ENCODE measurements around the gene ATP11A. TPM values are rescaled to one million over a fixed set of nuclear protein-coding genes. Genes with fewer than 3 reads are reported as not detected.

Gene ATP11A
- total RNA-seq, 1 experiment from 2014 or later = 80.4 TPM

- DNase-seq (ENCODE audit: low read depth, low spot score) (no peak), ATAC-seq (no peak)
- Histone ChIP-seq H3K27me3 (ENCODE audit: insufficient read depth, low read length) (no peaks in the 10 kb centered on the region), H2AFZ (ENCODE audit: low read depth, low read length, poor library complexity, severe bottlenecking) (no peak overlapping the region), H3K36me3 (ENCODE audit: control insufficient read depth in 1 of 2, insufficient read depth in 2 of 2, low read length in 2 of 2) (no peaks in the 10 kb centered on the region), H3K9me3 (ENCODE audit: control insufficient read depth in 1 of 2, insufficient read depth in 1 of 2, low read depth in 1 of 2, low read length in 2 of 2) (no peaks in the 10 kb centered on the region), H3K4me3 (replicated peaks in 1 of 2; ENCODE audit: low read depth in 1 of 2, low read length in 2 of 2) (no peak overlapping the region), H3K4me1 (ENCODE audit: control insufficient read depth in 1 of 2, insufficient read depth in 2 of 2, low read length in 2 of 2) (peaks cover 6 to 14% of the 10 kb centered on the region in 2 experiments; a peak in 3 of 4 replicates), H3K4me2 (ENCODE audit: low read length) (no peak overlapping the region), H3K9me2 (ENCODE audit: insufficient read depth) (no peaks in the 10 kb centered on the region), H3K9ac (ENCODE audit: low read length) (no peak overlapping the region), H4K20me1 (ENCODE audit: insufficient read depth) (no peaks in the 10 kb centered on the region), H3K79me2 (ENCODE audit: insufficient read depth, low read length) (no peaks in the 10 kb centered on the region), H3K27ac (ENCODE audit: low read depth, low read length) (no peak overlapping the region)
- ChIA-PET RAD21 (ENCODE audit: low non-redundant PET in 1 of 2, low total read pairs in 2 of 2, uncharacterized antibody in 2 of 2, unreplicated experiment in 2 of 2) (no interaction called here), CTCF (no interaction called here), POLR2A (no interaction called here)
- TF ChIP-seq RAD21 (IDR thresholded peaks at IDR 0.05; ENCODE audit: low read depth) = no peak
- TF ChIP-seq REST (IDR thresholded peaks at IDR 0.05; ENCODE audit: low read depth) = no peak
- intact Hi-C loops (cut with micrococcal nuclease) = no loop called here
- no TSS peak for BruUV-seq (replicated peaks)
Observed at GRCh38 chr13:112897603-112897955, 207.7 kb downstream of the ATP11A start.

GRCh38 chr13:112897956-112898620, 208.2 kb downstream of the ATP11A start:
- Histone ChIP-seq H4K20me1 (ENCODE audit: insufficient read depth) (no peaks in the 10 kb centered on the region), H3K27ac (ENCODE audit: low read depth, low read length) (no peak overlapping the region), H3K79me2 (ENCODE audit: insufficient read depth, low read length) (no peaks in the 10 kb centered on the region), H3K9me3 (ENCODE audit: control insufficient read depth in 1 of 2, insufficient read depth in 1 of 2, low read depth in 1 of 2, low read length in 2 of 2) (no peaks in the 10 kb centered on the region), H2AFZ (ENCODE audit: low read depth, low read length, poor library complexity, severe bottlenecking) (no peak overlapping the region), H3K4me1 (ENCODE audit: control insufficient read depth in 1 of 2, insufficient read depth in 2 of 2, low read length in 2 of 2) (peaks cover 6 to 14% of the 10 kb centered on the region in 2 experiments; a peak in 3 of 4 replicates), H3K4me3 (replicated peaks in 1 of 2; ENCODE audit: low read depth in 1 of 2, low read length in 2 of 2) (no peak overlapping the region), H3K36me3 (ENCODE audit: control insufficient read depth in 1 of 2, insufficient read depth in 2 of 2, low read length in 2 of 2) (no peaks in the 10 kb centered on the region), H3K9ac (ENCODE audit: low read length) (no peak overlapping the region), H3K9me2 (ENCODE audit: insufficient read depth) (no peaks in the 10 kb centered on the region), H3K27me3 (ENCODE audit: insufficient read depth, low read length) (no peaks in the 10 kb centered on the region), H3K4me2 (ENCODE audit: low read length) (no peak overlapping the region)
- ChIA-PET RAD21 (ENCODE audit: low non-redundant PET in 1 of 2, low total read pairs in 2 of 2, uncharacterized antibody in 2 of 2, unreplicated experiment in 2 of 2) (no interaction called here), CTCF (no interaction called here), POLR2A (no interaction called here)
- ATAC-seq (no peak), DNase-seq (ENCODE audit: low read depth, low spot score) (no peak)
- intact Hi-C loops (cut with micrococcal nuclease) = no loop called here
- no TSS peak for BruUV-seq (replicated peaks)
- TF ChIP-seq YY1 (IDR thresholded peaks at IDR 0.05; ENCODE audit: extremely low read depth, insufficient replicate concordance, low read depth, low read length) (no peak), ZFX (IDR thresholded peaks at IDR 0.05) (no peak), EGR1 (IDR thresholded peaks at IDR 0.05; ENCODE audit: low read depth) (no peak), MAX (IDR thresholded peaks at IDR 0.05) (no peak), RAD21 (IDR thresholded peaks at IDR 0.05; ENCODE audit: low read depth) (no peak), CEBPB (IDR thresholded peaks at IDR 0.05; ENCODE audit: low read depth) (no peak), CTCF (IDR thresholded peaks at IDR 0.05 in 2 of 3, conservative IDR thresholded peaks at IDR 0.05 in 1 of 3; ENCODE audit: borderline replicate concordance in 1 of 3, insufficient read depth in 1 of 3, low read depth in 2 of 3, low read length in 2 of 3) (no peak), SRF (IDR thresholded peaks at IDR 0.05; ENCODE audit: low read depth) (no peak), ZBTB33 (IDR thresholded peaks at IDR 0.05; ENCODE audit: extremely low read depth, insufficient replicate concordance, low read length) (no peak), CBX3 (IDR thresholded peaks at IDR 0.05; ENCODE audit: low read depth) (no peak), ZNF274 (IDR thresholded peaks at IDR 0.05; ENCODE audit: low read depth, low read length) (no peak)

Measured in HCT116 (cell line).